GM19023 (cell line): Measurements from ENCODE around the gene SCUBE2.

Experiments
- ATAC-seq: cut with Tn5 transposase; IDR thresholded peaks from one replicate; pipeline ENCODE4 v1.9.1; 2021; ENCODE audit warnings: mild to moderate bottlenecking, moderate library complexity; ENCODE audit not compliant: unreplicated experiment

Gene SCUBE2

DNA sequence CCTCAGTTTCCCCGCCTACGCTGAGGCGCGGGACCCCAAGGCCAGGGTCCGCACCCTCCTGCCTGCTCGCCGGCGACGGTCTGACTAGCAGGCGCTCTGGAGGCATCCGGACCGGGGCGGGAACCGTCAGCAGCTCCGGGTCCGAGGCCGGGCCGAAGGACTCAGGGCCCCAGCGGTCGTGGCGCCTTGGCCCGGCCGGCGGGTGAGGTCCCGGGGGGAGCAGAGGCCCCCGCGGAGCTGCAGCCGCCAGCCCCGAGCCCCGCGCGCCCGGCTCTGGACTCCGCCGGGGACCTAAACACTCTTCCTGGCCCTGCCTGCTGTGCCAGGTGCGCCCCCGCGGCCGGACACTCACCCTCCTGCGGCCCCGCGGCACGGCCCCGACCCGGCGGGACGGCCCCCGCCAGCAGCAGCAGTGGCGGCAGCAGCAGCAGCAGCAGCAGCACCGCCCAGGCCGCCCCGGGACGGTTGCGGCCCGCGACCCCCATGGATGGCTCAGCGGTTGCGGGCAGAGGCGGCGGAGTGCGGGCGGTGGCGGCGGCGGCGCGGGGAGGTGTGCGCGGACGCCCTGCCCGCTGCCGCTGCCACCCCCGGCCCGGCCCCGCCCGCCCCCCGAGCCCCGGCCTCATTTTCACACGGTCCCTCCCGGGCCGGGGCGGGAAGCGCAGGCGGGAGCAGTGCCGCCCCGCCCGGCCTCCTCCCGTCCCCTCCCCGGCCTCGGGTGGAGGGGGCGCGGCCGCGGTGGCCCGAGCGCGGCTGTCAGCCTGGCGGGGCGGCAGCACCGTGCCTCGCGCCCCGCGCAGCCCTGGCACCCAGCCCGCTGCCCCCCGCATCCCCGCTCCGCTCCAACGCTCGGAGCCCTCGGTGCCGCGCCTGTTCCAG lies at the start of gene SCUBE2:
SCUBE2 (minus strand) TSS at position 556 of the 879 bp plus-strand sequence; CDS start at position 485, 71 bp downstream.
- ATAC-seq = no peak

DNA sequence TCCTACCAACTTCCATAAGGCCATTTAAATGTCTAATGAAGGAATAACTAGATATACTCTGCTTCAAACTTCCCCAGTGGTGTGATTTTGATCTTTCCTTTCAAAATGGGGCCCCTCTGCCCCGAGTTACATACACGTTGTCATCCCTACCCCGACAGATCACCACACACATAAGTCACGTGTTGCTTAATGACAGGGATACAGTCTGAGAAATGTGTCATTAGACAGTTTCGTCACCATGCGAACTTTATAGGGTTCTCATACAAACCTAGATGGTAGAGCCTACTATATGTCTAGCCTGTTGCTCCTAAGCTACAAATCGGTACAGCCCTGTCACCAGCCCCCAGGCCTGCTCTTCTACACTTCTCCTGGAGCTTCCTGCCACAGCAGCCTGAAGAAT lies 49.8 kb upstream of the SCUBE2 start:
- no peak for ATAC-seq

DNA sequence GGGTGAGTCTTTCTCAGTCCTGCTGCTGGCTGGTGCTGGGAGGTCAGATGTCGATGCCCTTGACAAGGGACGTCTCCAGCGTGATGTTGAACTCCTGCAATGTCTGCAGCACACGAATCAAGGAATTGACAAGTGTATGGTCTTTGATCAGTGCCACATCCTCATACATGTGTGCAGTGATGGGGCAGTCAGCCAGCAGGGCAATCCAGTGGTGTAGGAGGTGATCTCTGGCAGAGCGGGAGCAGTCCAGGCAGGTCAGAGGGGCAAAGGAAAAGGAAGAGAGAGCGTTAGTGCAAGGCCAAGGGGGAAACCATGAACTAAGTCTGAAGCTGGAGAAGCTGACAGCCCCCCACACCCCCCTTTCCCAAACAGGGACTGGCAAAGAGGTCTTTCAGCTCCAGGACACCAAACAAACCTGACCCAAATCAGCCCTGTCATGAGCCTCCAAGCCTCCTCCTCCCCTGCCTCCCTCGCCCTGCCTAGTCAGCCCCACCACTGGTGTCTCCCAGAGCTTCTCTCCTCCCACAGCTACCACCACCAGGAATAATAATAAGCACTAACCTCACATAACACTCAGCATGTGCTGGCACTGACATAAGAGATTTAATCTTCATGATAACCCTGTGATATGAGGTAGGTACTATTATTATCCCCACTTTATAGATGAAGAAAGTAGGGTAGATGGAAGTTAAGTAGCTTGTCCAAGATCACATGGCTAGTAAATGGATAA lies 48.4 kb upstream of the SCUBE2 start:
- no peak for ATAC-seq

DNA sequence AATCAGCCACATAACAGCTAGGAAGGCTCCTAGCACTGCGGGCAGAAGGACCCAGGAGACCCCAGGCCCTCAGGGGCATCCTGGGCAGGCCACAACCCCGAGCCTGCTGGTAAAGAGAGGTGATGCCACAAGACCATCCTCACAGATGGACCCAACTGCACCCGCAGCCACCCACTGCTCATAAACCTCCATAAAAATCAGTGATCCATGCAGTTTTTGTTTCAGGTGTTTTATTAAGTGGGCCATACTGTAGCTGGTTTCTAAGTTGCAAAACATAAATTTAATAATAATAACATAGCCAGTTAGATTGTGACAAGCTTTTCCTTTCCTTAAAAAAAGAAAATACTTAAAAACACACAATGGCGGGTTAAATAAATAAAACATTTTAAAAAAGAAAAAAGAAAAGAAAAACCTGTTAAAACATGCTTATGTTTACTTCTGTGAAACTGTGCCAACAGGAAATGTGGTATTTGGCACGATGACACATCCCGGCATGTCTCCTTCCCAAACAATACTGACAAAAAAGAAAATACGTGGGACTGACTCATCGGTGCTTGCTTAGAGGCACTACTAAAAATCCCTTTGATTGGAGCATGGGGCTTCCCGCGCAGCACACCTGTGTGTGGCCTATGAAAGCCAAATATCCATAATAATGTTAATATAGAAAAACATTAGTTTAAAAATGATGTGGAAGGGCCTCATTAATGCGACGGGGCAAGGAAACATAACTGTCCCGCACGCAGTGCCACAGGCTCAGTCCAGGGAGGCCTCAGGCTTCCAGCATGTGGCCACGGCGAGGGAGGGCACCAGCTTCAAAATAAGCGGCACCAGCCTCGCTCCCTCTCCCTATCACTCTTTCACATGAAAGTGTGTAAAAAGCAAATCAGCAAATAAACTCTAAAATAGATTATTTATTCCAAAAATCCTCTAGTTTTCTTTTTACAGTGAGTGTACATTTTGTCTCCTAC lies 47.5 kb upstream of the SCUBE2 start:
- no peak for ATAC-seq

DNA sequence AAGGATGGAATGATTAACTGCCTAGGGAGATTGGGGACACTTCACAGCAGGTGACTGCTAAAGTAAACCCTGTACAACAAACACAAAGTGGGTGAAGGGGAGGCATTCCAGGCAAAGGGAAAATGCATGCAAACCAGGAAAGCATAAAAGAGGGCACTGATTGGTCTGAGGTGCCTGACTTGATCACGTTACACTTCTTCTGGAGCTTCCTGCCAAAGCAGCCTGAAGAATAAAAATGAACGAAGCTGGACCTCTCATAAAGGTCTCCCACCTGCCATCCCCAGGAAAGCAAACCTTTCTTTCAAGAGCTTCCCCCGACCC lies 46.7 kb upstream of the SCUBE2 start:
- peak; percentile 20 for ATAC-seq

DNA sequence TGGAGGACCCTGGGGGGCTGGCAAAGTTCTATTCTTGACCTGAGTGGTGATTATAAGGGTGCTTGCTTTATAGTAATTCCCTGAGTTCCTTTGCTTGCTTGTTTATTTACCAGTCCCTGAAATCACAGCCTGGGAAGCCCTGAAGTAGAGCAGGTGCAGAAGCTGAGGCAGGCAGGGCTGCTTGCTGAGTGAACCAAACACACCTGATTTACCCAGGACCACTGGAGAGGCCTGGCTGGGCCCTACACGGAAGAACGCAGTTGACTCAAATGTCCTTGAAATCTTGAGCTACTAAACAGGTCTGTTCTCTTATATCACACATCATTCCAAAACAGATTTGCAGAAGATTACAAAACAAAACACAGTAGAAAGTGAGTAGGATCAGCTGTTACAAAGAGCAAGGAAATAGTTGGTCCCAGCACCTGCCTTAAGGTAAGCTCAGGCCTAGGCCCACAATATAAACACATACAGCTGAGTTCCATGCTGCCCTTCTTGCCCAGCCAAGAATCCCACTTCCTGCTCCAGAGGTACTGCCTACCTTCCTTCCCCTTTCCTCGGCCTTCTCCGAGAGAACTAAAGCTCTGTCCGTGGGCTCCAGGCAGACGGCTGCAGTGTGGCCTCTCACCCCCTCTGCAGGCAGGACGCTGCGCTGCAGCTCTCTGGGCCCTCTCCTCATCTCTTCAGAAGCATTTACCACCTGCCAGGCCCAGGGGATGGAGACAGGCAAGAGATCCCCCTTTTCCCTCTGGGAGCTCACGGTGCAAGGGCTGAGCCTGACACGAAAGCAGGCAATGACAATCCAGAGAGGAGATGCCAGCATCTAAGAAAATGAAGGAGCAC lies 46.1 kb upstream of the SCUBE2 start:
- peak; percentile 92 for ATAC-seq

DNA sequence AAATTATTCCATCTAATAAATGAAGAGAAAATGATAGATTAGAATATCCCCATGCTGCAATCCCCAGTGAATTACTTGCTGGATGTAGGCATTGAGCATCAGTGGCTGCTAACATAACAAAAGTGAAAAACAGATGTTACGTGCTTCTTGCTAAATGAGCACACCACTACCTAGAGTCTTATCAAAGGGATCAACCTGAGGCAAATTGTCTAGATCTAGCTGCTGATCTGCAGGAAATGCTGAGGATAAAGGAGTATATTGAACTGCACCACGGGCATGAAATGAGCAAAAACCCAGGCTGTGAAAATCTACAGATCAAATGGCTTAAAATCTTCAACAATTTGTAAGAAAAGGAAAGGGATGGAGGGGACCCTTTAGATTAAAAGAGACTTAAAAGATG lies 45.3 kb upstream of the SCUBE2 start:
- no peak for ATAC-seq

DNA sequence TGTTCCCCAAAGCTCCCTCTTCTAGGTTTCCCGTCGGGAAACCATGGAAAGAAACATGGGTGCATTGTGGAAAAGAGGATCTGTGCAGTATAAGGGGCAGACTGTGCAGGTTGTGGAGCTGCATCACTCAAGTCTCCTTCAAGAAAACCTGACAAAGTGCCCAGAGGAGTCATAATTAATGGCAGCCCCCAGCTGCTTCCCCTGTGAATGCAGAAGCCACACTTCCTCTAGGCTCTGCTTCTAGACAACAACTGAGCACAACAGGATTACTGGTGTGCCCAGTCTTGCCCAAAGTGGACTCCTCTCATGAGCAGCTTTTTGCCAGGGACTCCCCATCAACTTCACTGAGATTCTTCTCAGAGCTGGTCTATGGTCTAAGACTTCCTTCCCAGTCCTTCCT lies 42.6 kb upstream of the SCUBE2 start:
- no peak for ATAC-seq

DNA sequence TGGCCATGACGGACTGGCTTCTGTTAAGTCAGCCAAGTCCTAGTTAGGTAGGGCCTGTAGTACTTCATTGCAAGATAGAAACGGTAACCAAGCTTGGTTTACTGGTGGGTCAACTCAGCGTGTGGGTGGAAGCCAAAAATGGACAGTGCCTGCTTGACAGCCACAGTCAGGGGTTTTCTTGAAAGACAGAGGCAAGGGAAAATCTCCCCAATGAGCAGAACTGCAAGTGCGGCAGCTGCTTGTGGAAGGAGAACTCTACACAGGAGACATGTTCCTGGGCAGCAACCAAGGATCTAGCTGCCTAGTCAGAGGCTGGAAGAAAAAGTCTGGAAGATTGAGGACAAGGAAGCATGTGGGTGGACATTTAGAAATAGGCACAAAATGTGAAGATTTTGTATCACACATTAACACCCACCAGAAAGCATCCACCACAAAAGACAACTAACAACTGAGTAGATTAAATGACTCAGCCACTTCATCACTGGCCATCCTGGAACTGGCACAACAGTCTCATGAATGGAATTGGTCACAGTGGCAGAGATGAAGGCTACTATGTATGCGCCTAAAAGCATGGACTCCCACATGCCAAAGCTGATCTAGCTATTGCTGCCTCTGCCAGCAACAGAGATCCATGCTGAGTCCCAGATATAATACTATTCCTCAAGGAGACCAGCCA lies 40.9 kb upstream of the SCUBE2 start:
- no peak for ATAC-seq

DNA sequence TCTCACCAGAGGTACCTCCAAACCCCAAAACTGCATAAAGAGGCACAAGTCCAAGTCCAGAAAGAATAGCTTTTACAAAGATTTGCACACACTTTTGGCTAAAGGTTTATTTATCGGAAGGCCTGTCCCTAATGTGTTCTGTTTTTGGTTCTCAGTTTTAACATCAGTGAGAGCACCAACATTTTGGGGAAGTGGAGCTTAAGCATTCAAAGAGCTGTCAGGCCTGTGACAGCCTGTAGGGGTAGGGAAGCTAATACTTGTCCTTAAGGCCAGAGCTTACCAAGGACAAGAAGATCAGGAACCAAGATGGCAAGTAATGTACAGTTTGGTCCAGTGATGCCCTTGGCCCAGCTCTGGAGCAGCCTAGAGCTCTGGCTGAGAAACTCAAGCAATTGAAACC lies 38.9 kb upstream of the SCUBE2 start:
- ATAC-seq = no peak

DNA sequence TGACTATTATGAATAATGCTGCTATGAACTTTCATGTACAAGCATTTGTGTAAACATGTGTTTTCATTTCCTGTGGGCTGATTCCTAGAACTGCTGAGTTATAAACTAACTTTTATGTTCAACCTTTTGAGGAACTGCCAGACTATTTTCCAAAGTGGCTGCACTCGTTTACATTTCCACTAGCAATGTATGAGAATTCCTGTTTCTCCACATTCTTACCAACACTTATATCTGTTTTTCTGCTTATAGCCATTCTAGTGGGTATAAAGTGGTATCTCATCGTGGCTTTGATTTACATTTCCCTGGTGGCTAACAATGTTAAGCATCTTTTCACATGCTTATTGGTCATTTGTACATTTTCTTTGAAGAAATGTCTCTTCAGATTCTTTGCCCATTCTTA lies 35.2 kb upstream of the SCUBE2 start:
- ATAC-seq = no peak

DNA sequence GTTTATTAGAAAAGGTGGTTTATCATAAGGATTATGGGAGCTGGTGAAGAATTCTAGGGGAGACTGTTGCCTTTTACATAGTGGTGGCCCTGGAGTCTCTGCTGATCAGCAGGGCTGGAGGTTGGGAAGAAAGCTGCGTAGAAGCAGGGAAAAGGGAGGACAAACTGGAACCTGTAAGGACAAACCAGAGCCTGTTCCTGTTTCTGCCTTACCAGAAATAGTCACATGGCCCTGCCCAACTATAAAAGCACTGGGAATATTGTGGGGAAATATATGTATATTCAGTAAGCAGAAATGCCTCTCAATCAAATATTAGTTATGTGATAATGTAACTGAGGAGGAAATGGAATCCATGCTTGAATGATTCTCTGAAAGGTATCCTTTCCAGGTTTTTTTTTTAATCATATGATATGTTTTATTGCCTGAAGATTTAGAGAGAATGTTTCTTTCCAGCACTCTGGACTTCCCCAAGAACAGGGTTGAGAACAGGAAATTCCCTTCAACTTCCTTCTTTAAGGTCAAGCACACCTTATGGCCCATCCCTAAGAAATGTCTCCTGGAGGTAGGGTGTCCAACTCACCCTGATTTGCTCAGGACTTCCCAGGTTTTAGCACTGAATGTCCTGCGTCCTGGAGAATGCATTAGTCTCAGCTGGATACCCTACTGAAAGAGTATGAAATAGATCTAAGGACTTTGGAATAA lies 33.9 kb upstream of the SCUBE2 start:
- no peak for ATAC-seq

DNA sequence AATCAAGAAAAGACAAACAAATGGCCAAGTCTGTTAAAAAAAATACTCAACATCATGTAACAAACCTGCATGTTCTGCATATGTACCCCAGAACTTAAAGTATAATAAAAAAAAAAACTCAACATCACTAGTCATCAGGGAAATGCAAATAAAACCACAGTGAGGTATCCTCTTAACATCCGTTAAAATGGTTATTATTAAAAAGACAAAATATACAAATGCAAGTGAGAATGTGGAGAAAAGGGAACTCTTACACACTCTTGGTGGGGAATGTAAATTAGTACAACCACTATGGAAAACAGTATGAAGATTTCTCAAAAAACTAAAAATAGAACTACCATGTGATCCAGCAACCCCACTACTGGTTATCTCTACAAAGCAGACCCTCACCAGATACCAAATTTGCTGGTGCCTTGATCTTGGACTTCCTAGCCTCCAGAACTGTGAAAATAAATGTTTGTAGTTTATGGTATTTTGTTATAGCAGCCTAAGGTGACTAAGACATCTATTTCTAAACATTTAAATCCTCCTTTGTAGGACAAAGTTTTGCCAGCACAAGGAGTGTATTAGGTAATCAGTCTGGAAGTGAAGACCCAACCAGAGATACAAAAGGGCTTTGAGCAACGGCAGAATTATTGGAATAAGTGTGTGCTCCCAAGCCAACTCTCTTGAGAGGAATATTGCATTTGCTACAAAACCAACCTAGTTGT lies 32.4 kb upstream of the SCUBE2 start:
- no peak for ATAC-seq

DNA sequence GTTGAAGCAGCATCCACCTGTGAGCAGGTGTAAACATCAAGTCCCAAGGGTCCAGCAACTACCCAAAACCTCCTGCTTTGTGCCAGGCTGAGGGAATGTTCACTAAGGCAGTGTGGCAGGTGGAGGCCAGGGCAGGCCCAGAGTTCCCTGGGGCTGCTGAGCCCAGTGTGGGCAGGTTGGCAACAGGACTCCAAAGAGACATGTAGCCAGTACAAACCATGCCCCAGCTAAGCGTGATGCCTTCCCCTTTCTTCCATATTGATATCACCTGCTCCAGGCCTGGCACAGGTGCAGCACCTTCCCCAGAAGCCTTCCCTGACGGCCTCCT lies 30.0 kb upstream of the SCUBE2 start:
- ATAC-seq = no peak

DNA sequence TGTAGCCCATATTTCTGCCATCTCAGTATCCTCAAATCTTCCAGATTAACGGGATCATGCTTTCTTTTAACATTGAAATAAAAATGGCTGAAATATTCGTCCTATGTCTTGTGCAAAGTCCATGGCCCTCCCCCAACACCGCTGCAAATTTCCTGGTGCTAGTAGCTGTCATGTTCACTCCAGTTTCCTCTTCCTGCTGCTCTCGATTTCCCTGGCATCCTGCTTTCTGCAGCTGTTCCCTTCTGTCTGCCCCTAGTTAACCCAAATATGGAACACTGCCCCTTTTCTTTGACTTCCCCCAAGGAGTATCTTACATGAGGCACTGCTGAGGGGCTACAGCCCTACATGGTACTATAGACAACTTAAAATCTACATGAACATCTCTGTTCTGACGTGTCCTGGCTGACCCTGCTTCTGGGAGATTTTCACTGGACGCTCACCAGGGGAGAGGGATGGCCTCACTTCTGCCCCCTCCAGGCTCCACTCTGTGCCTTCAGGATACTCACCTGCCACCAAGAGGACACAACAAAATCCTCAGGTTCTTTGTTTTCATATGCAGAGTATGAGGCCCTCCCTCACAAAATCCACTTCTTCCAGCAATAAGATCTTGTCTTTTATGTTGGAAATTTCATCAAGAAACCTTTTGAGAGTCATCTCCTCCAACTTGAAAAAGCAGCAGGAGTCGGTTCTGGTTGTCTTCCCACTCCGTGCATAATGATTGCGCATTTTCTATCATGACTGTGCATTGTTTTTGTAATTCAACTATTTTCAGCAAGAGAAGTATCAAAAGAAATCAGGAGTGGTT lies 29.5 kb upstream of the SCUBE2 start:
- no peak for ATAC-seq

DNA sequence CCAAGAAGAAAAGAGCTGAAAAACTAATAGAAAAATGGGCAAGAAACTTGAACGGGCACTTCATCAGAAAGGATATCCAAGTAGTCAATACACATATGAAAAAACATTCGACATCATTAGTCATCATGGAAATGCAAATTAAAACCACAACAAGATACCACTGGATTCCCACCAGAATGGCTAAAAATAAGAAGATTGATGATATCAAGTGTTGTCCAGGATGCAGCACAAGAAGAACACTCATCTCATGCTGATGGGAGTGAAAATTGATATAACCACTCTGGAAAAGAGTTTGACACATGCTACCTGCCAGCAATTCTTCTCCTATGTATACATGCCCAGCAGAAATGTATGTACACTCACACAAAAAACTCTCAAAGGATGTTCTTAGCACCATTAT lies 26.9 kb upstream of the SCUBE2 start:
- no peak for ATAC-seq

DNA sequence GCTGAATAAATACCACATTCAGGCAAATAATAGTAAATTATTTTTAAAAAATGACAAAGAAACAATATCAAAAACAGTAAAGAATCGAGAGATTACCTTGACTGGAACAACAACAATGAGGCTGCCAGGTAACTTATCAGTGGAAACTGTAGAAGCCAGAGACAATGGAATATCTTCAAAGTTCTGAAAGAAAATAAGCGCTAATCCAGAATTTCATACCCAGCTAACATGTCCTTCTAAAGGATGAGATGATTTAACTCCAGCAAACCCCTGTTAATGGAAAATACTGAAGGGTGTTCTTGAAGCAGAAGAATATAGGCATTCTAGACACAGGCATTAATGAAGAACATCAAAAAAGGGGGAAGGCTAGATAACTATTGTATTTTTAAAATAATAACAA lies 20.7 kb upstream of the SCUBE2 start:
- no peak for ATAC-seq
